PC-9 (cell line): ENCODE results near the gene GRB7. TPM values are rescaled to one million over a fixed set of nuclear protein-coding genes. Genes with fewer than 3 reads are reported as not detected.
"Not testable (repeated sequence)": the region's sequence is repeated elsewhere in the genome, so short reads cannot be mapped to it uniquely, and the experiment has no call there.

ENCODE experiments used
- BruUV-seq: library from RNA; stranded (reverse); fragments of 400-500 nt; replicated peaks from 2 replicates; lab custom pipeline; 2021; lab: Mats Ljungman, UMichigan
- CTCF ChIA-PET: fragments of 300-600 bp; sonication (Branson Sonifier 250); formaldehyde crosslinking; loops from one replicate; lab custom pipeline; 2022; ENCODE audit warnings: antibody characterized with exemption; lab: Charles Lee
- POLR2A ChIA-PET: fragments of 300-600 bp; sonication (Branson Sonifier 250); formaldehyde crosslinking; loops from one replicate; lab custom pipeline; 2022; ENCODE audit warnings: antibody characterized with exemption; ENCODE audit not compliant: unreplicated experiment; lab: Charles Lee
- DNase-seq, 2 experiments: peaks; one replicate each; pipeline versions ENCODE4 v3.0.0 to v3.0.0-alpha.2; 2015 to 2022; ENCODE audit warnings: mixed read lengths in 1 of 2
- H2AFZ ChIP-seq: fragments of 200-600 bp; sonication (generic); 2 replicates; pipeline ENCODE4 v1.8.1; 2017; ENCODE audit warnings: antibody characterized with exemption
- H3F3A ChIP-seq: fragments of 200-600 bp; sonication (generic); 2 replicates; pipeline ENCODE4 v1.8.1; 2017; ENCODE audit warnings: antibody characterized with exemption, mild to moderate bottlenecking, low read depth; ENCODE audit not compliant: insufficient read depth
- H3K27ac ChIP-seq: fragments of 200-600 bp; sonication (generic); 2 replicates; pipeline ENCODE4 v1.6.1; 2016; ENCODE audit warnings: mixed run types
- H3K27me3 ChIP-seq: fragments of 200-600 bp; sonication (generic); 2 replicates; pipeline ENCODE4 v1.6.1; 2016; ENCODE audit warnings: low read depth, mixed run types; ENCODE audit not compliant: insufficient read depth
- H3K36me3 ChIP-seq: fragments of 200-600 bp; sonication (generic); 2 replicates; pipeline ENCODE4 v1.6.1; 2016; ENCODE audit warnings: low read depth, mixed run types
- H3K4me1 ChIP-seq: fragments of 200-600 bp; sonication (generic); replicated peaks from 2 replicates; pipeline ENCODE4 v1.6.1; 2016; ENCODE audit warnings: mixed run types; ENCODE audit not compliant: insufficient read depth
- H3K4me2 ChIP-seq: fragments of 200-600 bp; sonication (generic); 2 replicates; pipeline ENCODE4 v1.6.1; 2017; ENCODE audit warnings: mixed run types
- H3K4me3 ChIP-seq: fragments of 200-600 bp; sonication (generic); 2 replicates; pipeline ENCODE4 v1.6.1; 2016; ENCODE audit warnings: mixed run types
- H3K79me2 ChIP-seq: fragments of 200-600 bp; sonication (generic); 2 replicates; pipeline ENCODE4 v1.6.1; 2017; ENCODE audit warnings: low read depth, mixed run types
- H3K9me2 ChIP-seq: fragments of 200-600 bp; sonication (generic); 2 replicates; pipeline ENCODE4 v1.8.1; 2017; ENCODE audit warnings: mild to moderate bottlenecking; ENCODE audit not compliant: insufficient read depth
- H3K9me3 ChIP-seq: fragments of 200-600 bp; sonication (generic); 2 replicates; pipeline ENCODE4 v1.8.1; 2016; ENCODE audit warnings: low read depth; ENCODE audit not compliant: insufficient read depth
- H4K20me1 ChIP-seq: fragments of 200-600 bp; sonication (generic); 2 replicates; pipeline ENCODE4 v1.8.1; 2017; ENCODE audit not compliant: insufficient read depth
- EZH2 ChIP-seq: fragments of 200-600 bp; sonication (generic); IDR thresholded peaks from 2 replicates; pipeline ENCODE4 v1.8.0; 2017; ENCODE audit warnings: antibody characterized with exemption, low read depth
- intact Hi-C: fragments of 100-400 bp; cut with micrococcal nuclease; formaldehyde crosslinking; loops from one replicate; pipeline ENCODE4 v1.10.0; 2022; ENCODE audit not compliant: unreplicated experiment
- total RNA-seq: library from RNA; stranded (reverse); gene quantifications from 2 replicates; pipeline ENCODE4 v1.2.3, GENCODE V29; 2021
- TF ChIP-seq, protein P1 (sequence below): fragments of 200-600 bp; sonication (generic); conservative IDR thresholded peaks from 2 replicates; pipeline ENCODE4 v1.6.1; 2017; ENCODE audit warnings: mixed run types, antibody characterized with exemption, mild to moderate bottlenecking, moderate library complexity

GRB7 gene
- total RNA-seq, 1 experiment from 2014 or later: 49.1 TPM

DNA sequence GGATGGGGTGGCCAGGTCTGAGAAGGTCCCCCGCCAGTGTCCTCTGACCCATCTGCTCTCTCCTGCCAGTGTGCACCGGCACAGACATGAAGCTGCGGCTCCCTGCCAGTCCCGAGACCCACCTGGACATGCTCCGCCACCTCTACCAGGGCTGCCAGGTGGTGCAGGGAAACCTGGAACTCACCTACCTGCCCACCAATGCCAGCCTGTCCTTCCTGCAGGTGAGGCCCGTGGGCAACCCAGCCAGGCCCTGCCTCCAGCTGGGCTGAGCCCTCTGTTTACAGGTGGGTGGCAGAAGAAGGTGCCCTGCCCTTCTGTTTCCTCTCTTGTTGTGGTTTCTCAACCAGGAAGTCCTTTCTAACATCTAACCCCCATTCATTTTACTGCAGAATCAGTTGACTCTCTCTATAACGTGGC is 30.8 kb upstream of the GRB7 start:
- peak overlapping the region; percentile 73 for H3K4me2 ChIP-seq
- intact Hi-C loops: loop anchor here (5.0 kb wide), 1 partner anchor 45 kb away; no protein-coding TSS in a partner anchor

GRCh38 chr17:39709319-39709997 is 28.3 kb upstream of the GRB7 start:
- CTCF ChIA-PET: no interaction called here
- no peak for DNase-seq
- intact Hi-C loops: loop anchor here (5.0 kb wide), 1 partner anchor 43 kb away; no protein-coding TSS in a partner anchor
- H3K27me3 ChIP-seq: no peaks in the 10 kb centered on the region
- peaks cover 13% of the 10 kb centered on the region; the same call in 1 of the 2 replicates for H3F3A ChIP-seq
- no peak overlapping the region for H3K4me2 ChIP-seq
- H3K79me2 ChIP-seq: peaks cover 28% of the 10 kb centered on the region
- no peak overlapping the region for H3K4me3 ChIP-seq
- H3K27ac ChIP-seq: no peak overlapping the region
- POLR2A ChIA-PET: no interaction called here
- TF ChIP-seq EZH2: no peak
- TF ChIP-seq, protein P1, sequence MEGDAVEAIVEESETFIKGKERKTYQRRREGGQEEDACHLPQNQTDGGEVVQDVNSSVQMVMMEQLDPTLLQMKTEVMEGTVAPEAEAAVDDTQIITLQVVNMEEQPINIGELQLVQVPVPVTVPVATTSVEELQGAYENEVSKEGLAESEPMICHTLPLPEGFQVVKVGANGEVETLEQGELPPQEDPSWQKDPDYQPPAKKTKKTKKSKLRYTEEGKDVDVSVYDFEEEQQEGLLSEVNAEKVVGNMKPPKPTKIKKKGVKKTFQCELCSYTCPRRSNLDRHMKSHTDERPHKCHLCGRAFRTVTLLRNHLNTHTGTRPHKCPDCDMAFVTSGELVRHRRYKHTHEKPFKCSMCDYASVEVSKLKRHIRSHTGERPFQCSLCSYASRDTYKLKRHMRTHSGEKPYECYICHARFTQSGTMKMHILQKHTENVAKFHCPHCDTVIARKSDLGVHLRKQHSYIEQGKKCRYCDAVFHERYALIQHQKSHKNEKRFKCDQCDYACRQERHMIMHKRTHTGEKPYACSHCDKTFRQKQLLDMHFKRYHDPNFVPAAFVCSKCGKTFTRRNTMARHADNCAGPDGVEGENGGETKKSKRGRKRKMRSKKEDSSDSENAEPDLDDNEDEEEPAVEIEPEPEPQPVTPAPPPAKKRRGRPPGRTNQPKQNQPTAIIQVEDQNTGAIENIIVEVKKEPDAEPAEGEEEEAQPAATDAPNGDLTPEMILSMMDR: no peak
- H3K9me2 ChIP-seq: no peaks in the 10 kb centered on the region
- H3K4me1 ChIP-seq: peaks cover 35% of the 10 kb centered on the region
- peaks cover 4% of the 10 kb centered on the region; the same call in 1 of the 2 replicates for H4K20me1 ChIP-seq
- H2AFZ ChIP-seq: no peak overlapping the region
- no peaks in the 10 kb centered on the region for H3K9me3 ChIP-seq
- no TSS peak for BruUV-seq
- no peaks in the 10 kb centered on the region for H3K36me3 ChIP-seq

More for the DNA sequence above, 30.8 kb upstream of the GRB7 start:
- BruUV-seq: no TSS peak
- no peaks in the 10 kb centered on the region for H3K9me2 ChIP-seq
- H3K79me2 ChIP-seq: peaks cover 51% of the 10 kb centered on the region
- no peaks in the 10 kb centered on the region for H3K27me3 ChIP-seq
- H4K20me1 ChIP-seq: peaks cover 4% of the 10 kb centered on the region; the same call in 1 of the 2 replicates
- ChIA-PET CTCF (no interaction called here), POLR2A (no interaction called here)
- no peak overlapping the region for H2AFZ ChIP-seq
- H3K4me3 ChIP-seq: no peak overlapping the region
- H3F3A ChIP-seq: peaks cover 37% of the 10 kb centered on the region
- H3K4me1 ChIP-seq: peaks cover 60% of the 10 kb centered on the region
- peak overlapping the region; percentile 68 for H3K27ac ChIP-seq
- H3K36me3 ChIP-seq: no peaks in the 10 kb centered on the region
- H3K9me3 ChIP-seq: no peaks in the 10 kb centered on the region
- peak; percentile 26 to 40 for DNase-seq
- TF ChIP-seq, protein P1: no peak
- TF ChIP-seq EZH2: no peak

DNA sequence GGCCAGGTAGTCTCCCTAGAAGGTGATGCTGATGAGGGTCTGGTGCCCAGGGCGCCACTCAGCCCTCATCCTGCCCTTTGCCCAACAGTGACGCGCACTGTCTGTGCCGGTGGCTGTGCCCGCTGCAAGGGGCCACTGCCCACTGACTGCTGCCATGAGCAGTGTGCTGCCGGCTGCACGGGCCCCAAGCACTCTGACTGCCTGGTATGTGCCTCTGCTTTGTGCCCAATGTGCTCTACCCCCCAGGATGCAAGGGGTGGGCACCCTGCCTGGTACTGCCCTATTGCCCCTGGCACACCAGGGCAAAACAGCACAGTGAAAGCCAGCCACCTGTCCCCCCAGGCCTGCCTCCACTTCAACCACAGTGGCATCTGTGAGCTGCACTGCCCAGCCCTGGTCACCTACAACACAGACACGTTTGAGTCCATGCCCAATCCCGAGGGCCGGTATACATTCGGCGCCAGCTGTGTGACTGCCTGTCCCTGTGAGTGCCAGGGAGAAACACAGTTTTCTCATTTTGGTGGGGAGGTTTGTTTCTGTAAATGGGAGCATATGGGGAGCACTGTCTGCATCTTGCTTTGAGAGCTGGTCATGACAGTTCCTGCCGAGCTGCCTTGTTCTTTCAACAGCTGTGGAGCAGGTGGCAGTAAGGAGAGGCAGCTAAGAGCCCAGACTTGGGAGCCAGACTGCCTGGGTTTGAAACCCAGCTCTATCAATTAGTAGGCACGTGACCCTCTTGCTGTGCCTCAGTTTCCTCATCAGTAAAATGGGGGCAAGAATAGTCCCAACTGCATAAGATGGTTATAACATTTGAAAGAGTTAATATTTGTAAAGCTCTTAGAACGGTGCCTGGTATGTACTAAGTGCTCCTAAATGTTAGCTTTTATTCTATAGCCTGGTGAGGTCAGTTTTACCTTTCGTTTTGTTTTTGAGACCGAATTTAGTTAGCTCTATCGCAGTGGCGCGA is 27.5 kb upstream of the GRB7 start:
- TF ChIP-seq, protein P1: no peak
- TF ChIP-seq EZH2: no peak
- no peaks in the 10 kb centered on the region for H3K9me3 ChIP-seq
- H3F3A ChIP-seq: peaks cover 10% of the 10 kb centered on the region; the same call in 1 of the 2 replicates
- peaks cover 20% of the 10 kb centered on the region for H3K79me2 ChIP-seq
- DNase-seq: no peak
- no peak overlapping the region for H3K4me3 ChIP-seq
- intact Hi-C loops: loop anchor here (5.0 kb wide), 1 partner anchor 42 kb away; no protein-coding TSS in a partner anchor
- ChIA-PET POLR2A (no interaction called here), CTCF (interaction anchor here (0.5 kb wide), 1 partner anchor 23 kb away, joined by 3 read pairs; no protein-coding TSS in a partner anchor)
- H4K20me1 ChIP-seq: peaks cover 4% of the 10 kb centered on the region; the same call in 1 of the 2 replicates
- H3K27me3 ChIP-seq: no peaks in the 10 kb centered on the region
- H3K27ac ChIP-seq: no peak overlapping the region
- no peak overlapping the region for H3K4me2 ChIP-seq
- no peak overlapping the region for H2AFZ ChIP-seq
- BruUV-seq: no TSS peak
- H3K9me2 ChIP-seq: no peaks in the 10 kb centered on the region
- H3K4me1 ChIP-seq: peaks cover 27% of the 10 kb centered on the region
- no peaks in the 10 kb centered on the region for H3K36me3 ChIP-seq

DNA sequence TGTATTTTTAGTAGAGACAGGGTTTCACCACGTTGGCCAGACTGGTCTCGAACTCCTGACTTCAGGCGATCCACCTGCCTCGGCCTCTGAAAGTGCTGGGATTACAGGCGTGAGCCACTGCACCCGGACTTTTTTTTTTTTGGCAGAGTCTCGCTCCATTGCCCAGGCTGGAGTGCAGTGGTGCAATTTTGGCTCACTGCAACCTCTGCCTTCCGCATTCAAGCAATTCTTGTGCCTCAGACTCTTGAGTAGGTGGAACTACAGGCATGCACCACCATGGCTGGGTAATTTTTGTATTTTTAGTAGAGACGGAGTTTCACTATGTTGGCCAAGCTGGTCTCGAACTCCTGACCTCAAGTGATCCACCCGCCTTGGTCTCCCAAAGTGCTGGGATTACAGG is 26.7 kb upstream of the GRB7 start:
- H3K9me3 ChIP-seq, POLR2A ChIA-PET, H4K20me1 ChIP-seq, H3F3A ChIP-seq, H3K27me3 ChIP-seq, DNase-seq, intact Hi-C loops, H3K27ac ChIP-seq, H3K4me3 ChIP-seq, H3K9me2 ChIP-seq, BruUV-seq, H2AFZ ChIP-seq, H3K36me3 ChIP-seq, H3K4me2 ChIP-seq: not testable (repeated sequence)
- Histone ChIP-seq H3K4me1 (peaks cover 21% of the 10 kb centered on the region), H3K79me2 (peaks cover 17% of the 10 kb centered on the region)
- CTCF ChIA-PET: interaction anchor here (0.5 kb wide), 1 partner anchor 22 kb away, joined by 3 read pairs; no protein-coding TSS in a partner anchor
